HG03354 (cell line): Measurements from ENCODE around the gene GNAQ.
"Not testable (repeated sequence)": the region's sequence is repeated elsewhere in the genome, so short reads cannot be mapped to it uniquely, and the experiment has no call there.

Source experiments
- ATAC-seq: cut with Tn5 transposase; IDR thresholded peaks from one replicate; pipeline ENCODE4 v1.9.1; 2021; ENCODE audit warnings: mild to moderate bottlenecking; ENCODE audit not compliant: unreplicated experiment, poor library complexity, severe bottlenecking

Gene GNAQ

DNA sequence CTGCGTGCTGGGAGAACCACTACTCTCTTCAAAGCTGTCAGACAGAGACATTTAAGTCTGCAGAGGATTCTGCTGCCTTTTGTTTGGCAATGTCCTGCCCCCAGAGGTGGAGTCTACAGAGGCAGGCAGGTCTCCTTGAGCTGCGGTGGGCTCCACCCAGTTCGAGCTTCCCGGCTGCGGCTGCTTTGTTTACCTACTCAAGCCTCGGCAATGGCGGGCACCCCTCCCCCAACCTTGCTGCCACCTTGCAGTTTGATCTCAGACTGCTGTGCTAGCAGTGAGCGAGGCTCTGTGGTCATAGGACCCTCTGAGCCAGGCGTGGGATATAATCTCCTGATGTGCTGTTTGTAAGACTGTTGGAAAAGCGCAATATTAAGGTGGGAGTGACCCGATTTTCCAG, 343.9 kb downstream of the GNAQ start:
- not testable (repeated sequence) for ATAC-seq

GRCh38 chr9:77680581-77680980, 351.0 kb downstream of the GNAQ start:
- ATAC-seq: no peak

- ATAC-seq: no peak
These were observed 351.8 kb downstream of the GNAQ start for GRCh38 chr9:77679661-77680368.

- ATAC-seq: no peak
These were observed 352.5 kb downstream of the GNAQ start for GRCh38 chr9:77679088-77679487.

- ATAC-seq: no peak
These were observed 353.6 kb downstream of the GNAQ start for GRCh38 chr9:77677957-77678535.

DNA sequence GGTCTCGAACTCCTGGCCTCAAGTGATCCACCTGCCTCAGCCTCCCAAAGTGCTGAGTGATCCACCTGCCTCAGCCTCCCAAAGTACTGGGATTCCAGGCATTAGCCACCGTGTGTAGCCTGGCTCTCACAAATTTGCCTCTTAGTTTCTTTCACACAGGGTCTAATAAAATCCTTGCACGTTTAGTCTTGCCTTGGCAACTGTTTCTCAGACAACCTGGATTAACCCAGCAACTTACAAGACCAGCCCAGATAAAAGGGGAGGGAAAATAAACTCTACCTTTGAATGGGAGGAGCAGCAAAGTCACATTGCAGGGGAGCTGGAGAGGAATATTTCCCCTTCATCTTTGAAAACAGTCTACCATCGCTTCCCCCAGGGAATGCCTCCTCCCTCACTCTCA, 354.2 kb downstream of the GNAQ start:
- ATAC-seq: no peak

DNA sequence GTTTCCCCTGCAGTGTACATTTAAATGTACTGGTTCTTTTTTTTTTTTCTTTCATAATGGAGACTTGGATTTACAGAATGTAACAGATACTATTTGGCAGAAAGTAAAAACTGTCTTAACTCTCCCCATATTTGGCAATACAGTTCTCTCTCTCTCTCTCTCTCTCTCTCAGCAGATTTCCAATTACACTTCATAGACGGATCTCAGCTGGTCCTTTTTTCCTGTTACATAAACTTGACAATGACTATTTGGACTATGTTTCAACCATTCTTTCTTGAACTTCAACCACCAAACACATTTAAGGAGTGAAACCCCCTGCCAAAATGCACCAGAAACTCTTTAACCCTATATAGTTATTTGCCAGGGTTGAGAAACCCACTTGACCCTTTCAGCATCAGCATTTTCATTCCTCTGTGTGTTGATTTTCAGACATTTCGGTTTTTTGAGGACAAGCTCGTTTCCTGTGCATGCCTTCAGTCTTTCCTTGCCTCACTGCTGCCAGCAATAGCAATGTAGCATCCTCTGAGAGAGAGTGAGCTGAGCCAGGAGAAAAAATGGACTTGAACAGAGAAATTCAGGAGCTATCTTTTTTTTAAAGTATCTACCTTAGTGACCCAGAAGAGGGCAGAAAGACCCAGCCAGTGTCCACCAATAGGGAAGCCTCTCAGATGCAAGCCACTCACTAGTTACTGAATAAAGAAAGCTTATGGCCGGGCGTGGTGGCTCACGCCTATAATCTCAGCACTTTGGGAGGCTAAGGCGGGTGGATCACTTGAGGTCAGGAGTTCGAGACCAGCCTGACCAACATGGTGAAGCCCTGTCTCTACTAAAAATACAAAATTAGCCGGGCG, 357.4 kb downstream of the GNAQ start:
- ATAC-seq: no peak

GRCh38 chr9:77672183-77672582, 359.4 kb downstream of the GNAQ start:
- no peak for ATAC-seq

DNA sequence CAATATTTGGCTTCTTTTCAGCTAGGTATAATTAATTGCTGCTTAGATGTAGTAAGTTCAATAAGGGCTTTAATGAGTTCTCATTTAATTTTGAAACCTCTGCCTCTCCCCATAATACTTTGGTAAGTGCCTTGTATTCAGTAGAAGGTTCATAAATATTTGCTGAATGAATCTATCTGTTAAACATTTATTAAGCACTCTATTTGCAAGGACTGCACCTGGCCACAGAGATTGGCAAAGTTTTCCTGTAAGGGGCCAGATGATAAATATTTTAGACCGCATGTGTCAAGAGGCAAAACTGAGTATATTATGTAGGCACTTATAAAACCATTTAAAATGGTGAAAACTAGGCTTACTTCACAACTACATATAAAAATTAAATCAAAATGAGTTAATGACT, 364.5 kb downstream of the GNAQ start:
- no peak for ATAC-seq
